ENCODE measurements around the gene IL12A. TPM values are rescaled to one million over a fixed set of nuclear protein-coding genes. Genes with fewer than 3 reads are reported as not detected.

IL12A gene
- 0.30 TPM for total RNA-seq

DNA sequence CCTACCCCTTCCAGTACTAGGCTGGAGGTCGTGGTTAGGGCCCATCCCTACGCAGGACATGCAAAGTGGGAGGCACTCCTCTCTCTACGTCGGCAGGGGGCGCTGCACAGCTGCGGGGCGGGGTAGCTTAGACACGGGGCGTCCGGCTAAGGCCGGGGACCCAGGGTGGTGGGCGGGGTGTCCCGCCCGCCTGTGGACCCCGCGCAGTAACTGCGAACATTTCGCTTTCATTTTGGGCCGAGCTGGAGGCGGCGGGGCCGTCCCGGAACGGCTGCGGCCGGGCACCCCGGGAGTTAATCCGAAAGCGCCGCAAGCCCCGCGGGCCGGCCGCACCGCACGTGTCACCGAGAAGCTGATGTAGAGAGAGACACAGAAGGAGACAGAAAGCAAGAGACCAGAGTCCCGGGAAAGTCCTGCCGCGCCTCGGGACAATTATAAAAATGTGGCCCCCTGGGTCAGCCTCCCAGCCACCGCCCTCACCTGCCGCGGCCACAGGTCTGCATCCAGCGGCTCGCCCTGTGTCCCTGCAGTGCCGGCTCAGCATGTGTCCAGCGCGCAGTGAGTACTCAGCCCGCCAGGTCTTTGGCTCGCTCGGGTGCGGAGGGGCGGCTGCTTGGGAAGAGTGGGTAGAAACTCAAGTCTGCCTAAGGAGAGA is at the start of gene IL12A:
IL12A (plus strand) TSS at position 219 of the 655 bp plus-strand sequence.
- DNase-seq = no peak

- no peak for DNase-seq
These were observed 47.3 kb upstream of the IL12A start for GRCh38 chr3:159941038-159942000.

- DNase-seq = no peak
These were observed 43.9 kb upstream of the IL12A start for GRCh38 chr3:159944781-159945180.

- no peak for DNase-seq
These were observed 42.7 kb upstream of the IL12A start for GRCh38 chr3:159945930-159946329.

DNA sequence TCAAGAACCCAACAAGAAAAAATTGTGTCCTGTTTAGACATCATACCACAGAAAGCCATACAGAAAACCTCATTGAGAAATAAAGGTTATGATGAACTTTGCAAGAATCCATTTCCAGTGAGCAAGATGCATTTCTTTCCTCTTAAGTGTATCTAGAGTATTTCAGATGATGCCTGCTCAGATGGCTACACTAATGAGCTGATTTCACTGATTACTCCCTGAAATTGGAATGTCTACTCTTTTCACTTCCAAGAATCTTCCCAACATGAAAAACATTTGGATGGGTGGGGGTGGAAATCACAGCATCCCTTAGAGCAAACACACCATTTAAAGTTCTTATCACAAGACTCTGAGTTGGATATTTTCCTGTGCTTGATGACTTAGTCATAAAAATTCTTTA is 41.4 kb upstream of the IL12A start:
- no peak for DNase-seq

GRCh38 chr3:159948429-159949144 is 40.0 kb upstream of the IL12A start:
- DNase-seq = no peak

DNA sequence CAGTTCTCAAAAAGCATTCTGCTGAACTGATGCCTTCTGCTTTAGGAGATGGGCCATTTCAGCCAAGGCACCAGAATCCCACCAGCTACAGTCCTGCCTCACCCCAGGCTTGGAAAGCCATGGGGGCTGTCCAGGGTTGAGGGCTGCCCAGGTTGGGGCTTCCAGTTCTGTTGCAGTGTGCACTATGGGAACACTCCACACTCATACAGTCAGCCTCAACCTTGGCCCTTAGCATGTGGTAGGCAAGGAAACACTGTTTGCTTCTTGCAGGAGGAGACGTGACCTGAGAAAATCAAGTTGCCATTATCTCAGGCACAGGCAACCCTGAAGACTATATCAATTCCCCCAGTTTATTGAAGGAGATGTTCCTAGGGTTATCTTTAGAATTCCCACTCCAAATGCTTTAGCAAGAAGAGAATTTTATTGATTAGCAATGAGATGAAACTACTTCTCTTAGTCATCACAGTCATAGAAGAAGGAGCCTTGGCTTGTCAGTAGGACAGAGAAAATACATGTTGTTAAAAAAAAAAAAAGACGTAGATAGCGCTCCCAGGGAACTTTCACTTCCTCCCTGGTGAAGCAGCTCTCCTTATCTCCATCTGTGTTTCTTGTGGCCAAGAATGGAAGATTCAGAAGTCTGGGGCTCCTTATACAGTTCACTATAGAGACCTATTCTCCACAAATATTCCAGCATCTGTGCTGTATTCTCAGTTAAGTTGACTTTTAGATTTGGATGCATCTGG is 38.3 kb upstream of the IL12A start:
- no peak for DNase-seq

DNA sequence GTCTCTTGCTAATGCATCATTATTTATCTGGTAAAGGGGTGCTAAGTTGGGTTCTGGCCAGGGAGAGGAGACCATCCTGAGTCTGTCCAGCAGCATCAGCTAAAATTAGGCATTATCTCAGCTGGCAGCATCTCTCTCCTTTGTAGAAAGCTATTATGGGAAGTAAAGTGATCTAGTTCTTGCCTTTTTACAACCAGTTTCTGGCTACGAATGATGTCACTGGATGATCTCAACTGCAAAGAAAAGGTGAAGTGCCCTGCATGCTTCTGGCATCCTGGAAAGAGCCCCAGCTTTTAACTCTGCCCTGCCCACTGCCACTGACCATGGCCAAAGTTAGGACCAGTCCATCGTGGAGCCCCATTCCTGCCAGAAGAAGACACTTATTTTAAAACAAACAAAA is 37.1 kb upstream of the IL12A start:
- DNase-seq = no peak

DNA sequence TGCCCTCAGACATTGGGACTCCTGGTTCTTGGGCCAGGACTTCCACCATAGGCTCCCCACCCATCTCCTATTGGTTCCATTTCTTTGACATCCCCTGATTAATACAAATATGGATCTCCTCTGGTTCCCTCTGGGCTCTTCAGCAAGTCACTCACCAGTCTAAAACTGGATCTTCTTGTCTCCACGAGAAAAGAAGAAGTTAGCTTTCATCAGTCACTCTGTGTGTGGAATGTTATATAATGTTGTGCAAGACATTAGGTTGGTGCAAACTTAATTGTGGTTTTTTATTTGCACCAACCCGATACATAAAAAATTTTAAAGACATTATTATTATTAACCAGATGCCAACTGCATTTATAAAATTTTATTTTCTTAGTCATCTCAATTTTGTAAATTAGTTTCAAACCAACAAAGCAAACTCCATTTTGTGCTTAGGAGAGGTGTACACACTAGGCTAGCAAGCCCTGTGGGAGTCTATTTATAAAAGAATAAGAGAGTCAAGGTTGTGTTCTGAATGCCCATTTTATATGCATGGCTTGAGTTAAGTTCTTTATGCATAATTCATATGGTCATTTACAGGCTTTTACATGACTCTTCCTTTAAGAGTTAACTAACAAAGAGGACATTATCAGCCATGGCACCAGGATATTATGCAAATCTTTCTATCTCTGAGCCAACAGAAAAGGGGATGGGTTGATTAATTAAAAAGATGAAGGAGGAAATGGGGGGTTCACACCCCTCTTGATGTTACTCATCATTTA is 35.1 kb upstream of the IL12A start:
- DNase-seq = no peak

- DNase-seq = no peak
These were observed 28.2 kb upstream of the IL12A start for GRCh38 chr3:159960188-159961148.

- DNase-seq = no peak
These were observed 24.3 kb upstream of the IL12A start for GRCh38 chr3:159964166-159964973.

- no peak for DNase-seq
These were observed 17.3 kb upstream of the IL12A start for GRCh38 chr3:159971311-159971710.

- no peak for DNase-seq
These were observed 11.3 kb upstream of the IL12A start for GRCh38 chr3:159977295-159977694.

DNA sequence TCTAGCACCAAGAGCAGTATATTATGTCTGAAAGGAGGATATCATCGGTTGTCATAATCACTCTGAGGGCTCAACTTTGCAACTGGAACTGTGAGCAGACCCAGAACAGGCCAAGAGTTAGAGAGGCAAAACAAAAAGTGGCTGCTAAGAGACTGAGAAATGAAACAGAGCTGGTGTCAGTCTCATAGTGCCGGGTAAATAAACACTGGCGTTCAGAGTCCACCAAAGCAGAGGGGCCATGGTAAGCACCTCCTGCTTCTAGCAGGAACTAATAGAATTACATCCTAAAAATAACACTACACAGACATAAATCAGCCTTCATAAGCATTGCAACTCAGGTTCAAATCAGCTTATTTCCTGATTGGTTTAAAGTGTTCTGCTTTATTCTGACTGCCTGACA is 10.3 kb upstream of the IL12A start:
- no peak for DNase-seq

DNA sequence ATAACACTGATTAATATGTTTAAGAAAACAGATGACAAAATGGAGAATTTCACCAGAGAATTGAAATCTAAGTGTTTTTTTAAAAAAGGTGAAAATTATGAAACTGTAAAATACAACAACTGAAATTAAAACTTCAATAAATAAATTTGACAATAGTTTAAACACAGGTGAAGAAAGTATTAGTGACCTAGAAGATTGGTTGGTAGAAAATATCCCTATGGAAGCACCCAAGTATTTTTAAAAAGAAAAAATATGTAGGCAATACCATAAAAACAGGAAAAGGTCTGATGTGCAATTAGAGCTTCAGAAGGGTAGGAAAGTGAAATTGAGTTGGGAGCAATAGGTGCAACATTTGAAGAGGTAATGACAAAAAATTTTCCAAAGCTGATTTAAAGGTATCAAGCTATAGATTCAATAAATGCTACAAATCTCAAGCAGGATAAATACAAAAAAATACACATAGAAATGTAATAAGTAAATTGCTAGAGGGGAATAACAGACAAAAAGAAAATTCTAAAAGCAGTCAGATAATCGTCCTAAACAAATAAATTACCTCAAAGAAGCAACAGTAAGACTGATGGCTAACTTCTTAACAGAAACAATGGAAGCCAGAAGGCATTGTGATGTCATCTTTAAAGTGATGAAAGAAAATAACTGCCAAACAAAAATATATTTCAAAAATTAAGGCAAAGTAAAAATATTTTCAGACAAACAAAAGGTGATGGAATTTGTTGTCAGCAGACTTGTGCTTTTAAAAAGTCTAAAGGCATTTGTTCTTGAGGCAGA is 9.5 kb upstream of the IL12A start:
- no peak for DNase-seq

- DNase-seq = no peak
These were observed 6.1 kb upstream of the IL12A start for GRCh38 chr3:159982442-159982974.

- no peak for DNase-seq
These were observed 1.3 kb upstream of the IL12A start for GRCh38 chr3:159987291-159987711.
